ENCODE data around the gene PLD3. TPM values are rescaled to one million over a fixed set of nuclear protein-coding genes. Genes with fewer than 3 reads are reported as not detected.
"Not testable (repeated sequence)": the region's sequence is repeated elsewhere in the genome, so short reads cannot be mapped to it uniquely, and the experiment has no call there.

PLD3 gene
- total RNA-seq, 3 donors from 2014 or later (not counting 1 experiment from before 2014, with no cell fraction given) = 107 to 140 (median 109) TPM

GRCh38 chr19:40323705-40324104, 24.8 kb upstream of the PLD3 start:
- no peak overlapping the region for H3K27ac ChIP-seq (ENCODE audit: low read length)
- Mint-ChIP-seq H3K27ac (peak overlapping the region in 1 of 2 donors; percentile 61), H3K9me3 (no peaks in the 10 kb centered on the region), H3K4me3 (no peak overlapping the region), H3K36me3 (no peaks in the 10 kb centered on the region), H3K4me1 (no peaks in the 10 kb centered on the region), H3K27me3 (ENCODE audit: low read depth in 2 of 2) (no peaks in the 10 kb centered on the region)
- H3K36me3 ChIP-seq (ENCODE audit: control insufficient read depth, insufficient read depth, low read length) = peaks cover 67% of the 10 kb centered on the region
- no peak for DNase-seq
- no peak for ATAC-seq
- intact Hi-C loops (cut with micrococcal nuclease) = no loop called here
- H3K27me3 ChIP-seq (ENCODE audit: control insufficient read depth, insufficient read depth, low read length) = no peaks in the 10 kb centered on the region
- no peaks in the 10 kb centered on the region for H3K4me1 ChIP-seq (ENCODE audit: control insufficient read depth, insufficient read depth, low read length)
- no peak overlapping the region for H3K4me3 ChIP-seq (ENCODE audit: low read length)
- WGBS (ENCODE audit: insufficient coverage) = 95% methylated on average over 13 of the region's 13 CpGs
- TF ChIP-seq, protein P1, sequence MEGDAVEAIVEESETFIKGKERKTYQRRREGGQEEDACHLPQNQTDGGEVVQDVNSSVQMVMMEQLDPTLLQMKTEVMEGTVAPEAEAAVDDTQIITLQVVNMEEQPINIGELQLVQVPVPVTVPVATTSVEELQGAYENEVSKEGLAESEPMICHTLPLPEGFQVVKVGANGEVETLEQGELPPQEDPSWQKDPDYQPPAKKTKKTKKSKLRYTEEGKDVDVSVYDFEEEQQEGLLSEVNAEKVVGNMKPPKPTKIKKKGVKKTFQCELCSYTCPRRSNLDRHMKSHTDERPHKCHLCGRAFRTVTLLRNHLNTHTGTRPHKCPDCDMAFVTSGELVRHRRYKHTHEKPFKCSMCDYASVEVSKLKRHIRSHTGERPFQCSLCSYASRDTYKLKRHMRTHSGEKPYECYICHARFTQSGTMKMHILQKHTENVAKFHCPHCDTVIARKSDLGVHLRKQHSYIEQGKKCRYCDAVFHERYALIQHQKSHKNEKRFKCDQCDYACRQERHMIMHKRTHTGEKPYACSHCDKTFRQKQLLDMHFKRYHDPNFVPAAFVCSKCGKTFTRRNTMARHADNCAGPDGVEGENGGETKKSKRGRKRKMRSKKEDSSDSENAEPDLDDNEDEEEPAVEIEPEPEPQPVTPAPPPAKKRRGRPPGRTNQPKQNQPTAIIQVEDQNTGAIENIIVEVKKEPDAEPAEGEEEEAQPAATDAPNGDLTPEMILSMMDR (IDR thresholded peaks at IDR 0.05) = no peak
- H3K9me3 ChIP-seq (ENCODE audit: control insufficient read depth, insufficient read depth, low read length) = no peaks in the 10 kb centered on the region

- Mint-ChIP-seq H3K27me3 (ENCODE audit: low read depth in 2 of 2) (no peaks in the 10 kb centered on the region), H3K36me3 (no peaks in the 10 kb centered on the region), H3K4me1 (no peaks in the 10 kb centered on the region), H3K4me3 (no peak overlapping the region), H3K9me3 (no peaks in the 10 kb centered on the region), H3K27ac (no peak overlapping the region)
- H3K36me3 ChIP-seq (ENCODE audit: control insufficient read depth, insufficient read depth, low read length) = peaks cover 76% of the 10 kb centered on the region
- no peak for ATAC-seq
- TF ChIP-seq, protein P1 (IDR thresholded peaks at IDR 0.05) = no peak
- no peaks in the 10 kb centered on the region for H3K27me3 ChIP-seq (ENCODE audit: control insufficient read depth, insufficient read depth, low read length)
- 98% methylated on average over 14 of the region's 14 CpGs for WGBS (ENCODE audit: insufficient coverage)
- no peak overlapping the region for H3K27ac ChIP-seq (ENCODE audit: low read length)
- H3K9me3 ChIP-seq (ENCODE audit: control insufficient read depth, insufficient read depth, low read length) = no peaks in the 10 kb centered on the region
- H3K4me1 ChIP-seq (ENCODE audit: control insufficient read depth, insufficient read depth, low read length) = no peaks in the 10 kb centered on the region
- DNase-seq = no peak
- intact Hi-C loops (cut with micrococcal nuclease) = no loop called here
- H3K4me3 ChIP-seq (ENCODE audit: low read length) = no peak overlapping the region
Measured at GRCh38 chr19:40326201-40326600, 22.3 kb upstream of the PLD3 start.

DNA sequence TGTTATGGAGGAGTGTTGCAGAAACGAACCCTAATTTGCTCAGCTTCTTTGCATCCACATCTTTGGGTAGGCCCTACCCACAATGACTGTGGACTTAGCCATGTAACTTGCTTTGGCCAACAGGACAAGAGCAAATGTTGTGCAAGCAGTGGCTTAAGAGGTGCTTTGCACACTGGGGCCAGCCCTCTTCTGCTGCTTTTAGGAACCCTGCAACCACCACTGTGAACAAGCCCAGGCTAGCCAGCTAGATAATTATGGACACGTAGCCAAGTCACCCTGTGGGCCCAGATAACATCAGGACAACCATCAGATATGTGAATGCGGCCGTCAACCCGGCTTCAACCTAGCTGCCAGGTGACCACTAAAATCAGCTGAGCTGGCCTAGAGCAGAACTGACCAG, 17.4 kb upstream of the PLD3 start:
- WGBS (ENCODE audit: insufficient coverage) = 93% methylated on average over 5 of the region's 5 CpGs
- no peaks in the 10 kb centered on the region for H3K9me3 ChIP-seq (ENCODE audit: control insufficient read depth, insufficient read depth, low read length)
- no peak for DNase-seq
- peaks cover 68% of the 10 kb centered on the region for H3K36me3 ChIP-seq (ENCODE audit: control insufficient read depth, insufficient read depth, low read length)
- H3K27ac ChIP-seq (ENCODE audit: low read length) = no peak overlapping the region
- H3K27me3 ChIP-seq (ENCODE audit: control insufficient read depth, insufficient read depth, low read length) = no peaks in the 10 kb centered on the region
- TF ChIP-seq, protein P1 (IDR thresholded peaks at IDR 0.05) = no peak
- H3K27ac Mint-ChIP-seq = no peak overlapping the region
- no peaks in the 10 kb centered on the region for H3K4me1 ChIP-seq (ENCODE audit: control insufficient read depth, insufficient read depth, low read length)
- intact Hi-C loops (cut with micrococcal nuclease) = no loop called here
- no peaks in the 10 kb centered on the region for H3K36me3 Mint-ChIP-seq
- H3K9me3 Mint-ChIP-seq = no peaks in the 10 kb centered on the region
- peak in 2 of 3 donors; percentile 8 to 94 for ATAC-seq
- H3K4me1 Mint-ChIP-seq = no peaks in the 10 kb centered on the region
- no peaks in the 10 kb centered on the region for H3K27me3 Mint-ChIP-seq (ENCODE audit: low read depth in 2 of 2)
- no peak overlapping the region for H3K4me3 ChIP-seq (ENCODE audit: low read length)
- H3K4me3 Mint-ChIP-seq = no peak overlapping the region

GRCh38 chr19:40332669-40333068, 15.8 kb upstream of the PLD3 start:
- peaks cover 58% of the 10 kb centered on the region for H3K36me3 ChIP-seq (ENCODE audit: control insufficient read depth, insufficient read depth, low read length)
- no peaks in the 10 kb centered on the region for H3K27me3 Mint-ChIP-seq (ENCODE audit: low read depth in 2 of 2)

DNA sequence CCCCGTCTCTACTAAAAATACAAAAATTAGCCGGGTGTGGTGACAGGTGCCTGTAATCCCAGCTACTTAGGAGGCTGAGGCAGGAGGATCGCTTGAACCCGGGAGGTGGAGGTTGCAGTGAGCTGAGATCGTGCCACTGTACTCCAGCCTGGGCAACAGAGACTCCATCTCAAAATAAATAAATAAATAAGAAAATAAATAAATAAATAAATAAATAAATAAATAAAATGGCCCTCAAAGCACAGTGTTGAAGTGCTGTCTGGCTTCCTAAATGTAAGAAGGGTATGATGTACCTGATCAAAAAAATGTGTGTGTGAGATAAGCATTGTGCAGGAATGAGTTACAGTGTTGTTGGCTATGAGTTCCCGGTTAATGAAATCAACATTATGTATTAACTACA, 15.4 kb upstream of the PLD3 start:
- H3K27me3 Mint-ChIP-seq (ENCODE audit: low read depth in 2 of 2); H3K36me3 Mint-ChIP-seq; H3K4me1 ChIP-seq (ENCODE audit: control insufficient read depth, insufficient read depth, low read length); DNase-seq; H3K27ac Mint-ChIP-seq; H3K9me3 ChIP-seq (ENCODE audit: control insufficient read depth, insufficient read depth, low read length); intact Hi-C loops (cut with micrococcal nuclease); H3K4me3 ChIP-seq (ENCODE audit: low read length); ATAC-seq; H3K9me3 Mint-ChIP-seq; H3K27me3 ChIP-seq (ENCODE audit: control insufficient read depth, insufficient read depth, low read length); H3K4me1 Mint-ChIP-seq; H3K4me3 Mint-ChIP-seq; H3K27ac ChIP-seq (ENCODE audit: low read length): not testable (repeated sequence)
- 100% methylated on average over 5 of the region's 6 CpGs for WGBS (ENCODE audit: insufficient coverage)
- H3K36me3 ChIP-seq (ENCODE audit: control insufficient read depth, insufficient read depth, low read length) = peaks cover 54% of the 10 kb centered on the region

More at GRCh38 chr19:40332669-40333068, 15.8 kb upstream of the PLD3 start:
- no peak overlapping the region for H3K4me3 Mint-ChIP-seq
- no peak for DNase-seq
- Histone ChIP-seq H3K27ac (ENCODE audit: low read length) (no peak overlapping the region), H3K9me3 (ENCODE audit: control insufficient read depth, insufficient read depth, low read length) (no peaks in the 10 kb centered on the region), H3K27me3 (ENCODE audit: control insufficient read depth, insufficient read depth, low read length) (no peaks in the 10 kb centered on the region), H3K4me3 (ENCODE audit: low read length) (no peak overlapping the region), H3K4me1 (ENCODE audit: control insufficient read depth, insufficient read depth, low read length) (no peaks in the 10 kb centered on the region)
- TF ChIP-seq, protein P1 (IDR thresholded peaks at IDR 0.05) = no peak
- H3K36me3 Mint-ChIP-seq = no peaks in the 10 kb centered on the region
- no peak for ATAC-seq
- WGBS (ENCODE audit: insufficient coverage) = 98% methylated on average over 6 of the region's 6 CpGs
- H3K4me1 Mint-ChIP-seq = no peaks in the 10 kb centered on the region
- intact Hi-C loops (cut with micrococcal nuclease) = no loop called here
- H3K27ac Mint-ChIP-seq = no peak overlapping the region
- no peaks in the 10 kb centered on the region for H3K9me3 Mint-ChIP-seq

Data from natural killer cell (primary cell).